IMR-90 (cell line): ENCODE results near the gene BMP10.
A peak's percentile ranks its signal among the peaks of the same experiment; 100 is the strongest.

Experiments used
- SMC3 ChIP-seq: fragments of 150-350 bp; IDR thresholded peaks from 2 replicates; pipeline ENCODE4 v1.6.1; 2016; ENCODE audit warnings: low read depth, mild to moderate bottlenecking, antibody characterized with exemption, low read length, moderate library complexity
- TF ChIP-seq, protein P1 (sequence below): conservative IDR thresholded peaks from 2 replicates; pipeline ENCODE4 v1.5.1; 2012; ENCODE audit warnings: mild to moderate bottlenecking, low read depth, low read length, improper control_type of control experiment

DNA sequence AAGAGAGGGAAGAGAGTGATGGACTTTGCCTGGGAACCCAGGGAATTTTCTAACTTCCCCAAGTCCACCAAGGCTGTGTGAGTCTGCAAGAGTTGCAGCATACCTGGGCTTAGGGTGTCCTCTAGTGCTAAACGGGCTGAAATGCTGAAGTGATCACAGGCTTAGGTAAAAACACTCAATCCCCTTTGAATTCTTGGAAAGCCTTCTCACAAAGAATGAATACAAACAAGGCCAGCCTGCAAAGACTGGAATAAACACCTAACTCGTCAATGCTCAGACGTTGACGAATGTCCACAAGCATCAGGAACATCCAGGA is 30.0 kb upstream of the BMP10 start:
- TF ChIP-seq SMC3: peak; percentile 58
- TF ChIP-seq, protein P1, sequence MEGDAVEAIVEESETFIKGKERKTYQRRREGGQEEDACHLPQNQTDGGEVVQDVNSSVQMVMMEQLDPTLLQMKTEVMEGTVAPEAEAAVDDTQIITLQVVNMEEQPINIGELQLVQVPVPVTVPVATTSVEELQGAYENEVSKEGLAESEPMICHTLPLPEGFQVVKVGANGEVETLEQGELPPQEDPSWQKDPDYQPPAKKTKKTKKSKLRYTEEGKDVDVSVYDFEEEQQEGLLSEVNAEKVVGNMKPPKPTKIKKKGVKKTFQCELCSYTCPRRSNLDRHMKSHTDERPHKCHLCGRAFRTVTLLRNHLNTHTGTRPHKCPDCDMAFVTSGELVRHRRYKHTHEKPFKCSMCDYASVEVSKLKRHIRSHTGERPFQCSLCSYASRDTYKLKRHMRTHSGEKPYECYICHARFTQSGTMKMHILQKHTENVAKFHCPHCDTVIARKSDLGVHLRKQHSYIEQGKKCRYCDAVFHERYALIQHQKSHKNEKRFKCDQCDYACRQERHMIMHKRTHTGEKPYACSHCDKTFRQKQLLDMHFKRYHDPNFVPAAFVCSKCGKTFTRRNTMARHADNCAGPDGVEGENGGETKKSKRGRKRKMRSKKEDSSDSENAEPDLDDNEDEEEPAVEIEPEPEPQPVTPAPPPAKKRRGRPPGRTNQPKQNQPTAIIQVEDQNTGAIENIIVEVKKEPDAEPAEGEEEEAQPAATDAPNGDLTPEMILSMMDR: peak; percentile 39
